Stimulated activated CD4-positive, alpha-beta T cell treated with anti-CD3 and anti-CD28 coated beads, Interleukin-15, amount 100 ng/mL, for 48 hours (primary cell): Measurements from ENCODE around the gene HMCN2.

Experiments
- DNase-seq, 2 donors: peaks; one replicate each; pipeline ENCODE4 v3.0.0-alpha.2; 2020; ENCODE audit warnings: low read depth in 2 of 2

The HMCN2 gene

GRCh38 chr9:130468566-130468965 lies 203.0 kb downstream of the HMCN2 start:
- no peak for DNase-seq

GRCh38 chr9:130470269-130470668 lies 204.7 kb downstream of the HMCN2 start:
- DNase-seq = no peak

GRCh38 chr9:130470950-130471349 lies 205.4 kb downstream of the HMCN2 start:
- no peak for DNase-seq

- DNase-seq = no peak
These were observed 206.0 kb downstream of the HMCN2 start for GRCh38 chr9:130471411-130472183.

GRCh38 chr9:130472184-130472705 lies 206.7 kb downstream of the HMCN2 start:
- no peak for DNase-seq

- DNase-seq = no peak
These were observed 207.4 kb downstream of the HMCN2 start for GRCh38 chr9:130473009-130473408.

GRCh38 chr9:130473566-130473965 lies 208.0 kb downstream of the HMCN2 start:
- no peak for DNase-seq

GRCh38 chr9:130474106-130474505 lies 208.5 kb downstream of the HMCN2 start:
- DNase-seq = no peak

GRCh38 chr9:130476151-130476730 lies 210.7 kb downstream of the HMCN2 start:
- DNase-seq = no peak

- DNase-seq = no peak
These were observed 212.0 kb downstream of the HMCN2 start for GRCh38 chr9:130477564-130477963.

- no peak for DNase-seq
These were observed 212.6 kb downstream of the HMCN2 start for GRCh38 chr9:130478152-130478551.

GRCh38 chr9:130478736-130479575 lies 213.4 kb downstream of the HMCN2 start:
- no peak for DNase-seq

GRCh38 chr9:130479587-130479986 lies 214.0 kb downstream of the HMCN2 start:
- DNase-seq = no peak

GRCh38 chr9:130480673-130481072 lies 215.1 kb downstream of the HMCN2 start:
- DNase-seq = no peak

GRCh38 chr9:130482463-130482862 lies 216.9 kb downstream of the HMCN2 start:
- DNase-seq = no peak

GRCh38 chr9:130483371-130483971 lies 217.9 kb downstream of the HMCN2 start:
- no peak for DNase-seq
